HCT116 (cell line): Measurements from ENCODE around the gene SRP9. TPM values are rescaled to one million over a fixed set of nuclear protein-coding genes. Genes with fewer than 3 reads are reported as not detected.

ENCODE experiments used
- ATAC-seq: fragments of 200-7000 bp; cut with Tn5 transposase; 2 replicates; pipeline ENCODE4 v1.9.1; 2020; ENCODE audit warnings: mild to moderate bottlenecking, moderate library complexity
- BruUV-seq: library from RNA; stranded (reverse); fragments of 400-500 nt; replicated peaks from 2 replicates; lab custom pipeline; 2021; lab: Mats Ljungman, UMichigan
- CTCF ChIA-PET: fragments of 300-600 bp; sonication (Branson Sonifier 250); formaldehyde crosslinking; loops from one replicate; lab custom pipeline; 2021; ENCODE audit warnings: antibody characterized with exemption; lab: Charles Lee
- POLR2A ChIA-PET: fragments of 300-600, 350-600 bp; sonication (Branson Sonifier 250); formaldehyde crosslinking; loops from one replicate; lab custom pipeline; 2021; ENCODE audit warnings: antibody characterized with exemption; lab: Charles Lee
- RAD21 ChIA-PET, 2 experiments: fragments of 300-600 bp; sonication (Branson Sonifier 250); formaldehyde crosslinking; loops; one replicate each; lab custom pipeline; 2023; ENCODE audit warnings: low total read pairs in 2 of 2; ENCODE audit not compliant: uncharacterized antibody in 2 of 2, unreplicated experiment in 2 of 2, low non-redundant PET in 1 of 2; lab: Charles Lee
- DNase-seq: peaks from one replicate; pipeline ENCODE4 v3.0.0-alpha.2; 2010; ENCODE audit warnings: low read depth, low spot score
- H2AFZ ChIP-seq: fragments of 200-600 bp; shearing (Covaris generic), sonication (generic); 2 replicates; pipeline ENCODE4 v1.6.1; 2017; ENCODE audit warnings: low read depth, mixed run types, mixed read lengths, antibody characterized with exemption, low read length; ENCODE audit not compliant: poor library complexity, severe bottlenecking
- H3K27ac ChIP-seq: 2 replicates; pipeline ENCODE4 v1.5.1; 2012; ENCODE audit warnings: low read depth, low read length
- H3K27me3 ChIP-seq: fragments of 200-600 bp; sonication (generic); 2 replicates; pipeline ENCODE4 v1.6.1; 2016; ENCODE audit warnings: mixed run types, low read length, mixed read lengths; ENCODE audit not compliant: insufficient read depth
- H3K36me3 ChIP-seq, 2 experiments: fragments of 200-500 bp in 1 of 2; fragments of 200-600 bp in 1 of 2; sonication (Bioruptor generic) in 1 of 2; sonication (generic) in 1 of 2; 2 replicates each; pipeline versions ENCODE4 v1.5.1 to v1.6.1; 2014 to 2016; ENCODE audit warnings: low read length in 2 of 2, inconsistent platforms in 1 of 2, mixed read lengths in 1 of 2, mixed run types in 1 of 2; ENCODE audit not compliant: insufficient read depth in 2 of 2, control insufficient read depth in 1 of 2
- H3K4me1 ChIP-seq, 2 experiments: fragments of 200-600 bp in 1 of 2; sonication (generic) in 1 of 2; 2 replicates each; pipeline versions ENCODE4 v1.5.1 to v1.6.1; 2012 to 2017; ENCODE audit warnings: low read length in 2 of 2, inconsistent platforms in 1 of 2, mild to moderate bottlenecking in 1 of 2, mixed read lengths in 1 of 2, mixed run types in 1 of 2, moderate library complexity in 1 of 2; ENCODE audit not compliant: insufficient read depth in 2 of 2, control insufficient read depth in 1 of 2
- H3K4me2 ChIP-seq: fragments of 200-600 bp; sonication (generic); 2 replicates; pipeline ENCODE4 v1.6.1; 2017; ENCODE audit warnings: mixed run types, low read length, mixed read lengths
- H3K4me3 ChIP-seq, 2 experiments: fragments of 200-600 bp in 1 of 2; sonication (generic) in 1 of 2; replicated peaks in 1 of 2; 2 replicates each; pipeline ENCODE4 v1.5.1; 2011 to 2016; ENCODE audit warnings: low read length in 2 of 2, control low read depth in 1 of 2, low read depth in 1 of 2, mild to moderate bottlenecking in 1 of 2, mixed read lengths in 1 of 2, mixed run types in 1 of 2
- H3K79me2 ChIP-seq: fragments of 200-600 bp; sonication (generic); 2 replicates; pipeline ENCODE4 v1.6.1; 2017; ENCODE audit warnings: mild to moderate bottlenecking, mixed run types, low read length, moderate library complexity, mixed read lengths; ENCODE audit not compliant: insufficient read depth
- H3K9ac ChIP-seq: fragments of 200-600 bp; sonication (generic); 2 replicates; pipeline ENCODE4 v1.6.1; 2016; ENCODE audit warnings: low read length, mixed read lengths
- H3K9me2 ChIP-seq: fragments of 200-600 bp; sonication (generic), shearing (Covaris generic); 2 replicates; pipeline ENCODE4 v1.6.1; 2017; ENCODE audit warnings: mixed run types, mild to moderate bottlenecking, moderate library complexity; ENCODE audit not compliant: insufficient read depth
- H3K9me3 ChIP-seq, 2 experiments: fragments of 200-500 bp in 1 of 2; fragments of 200-600 bp in 1 of 2; sonication (Bioruptor generic) in 1 of 2; sonication (generic) in 1 of 2; 2 replicates each; pipeline ENCODE4 v1.6.1; 2014 to 2017; ENCODE audit warnings: low read length in 2 of 2, mixed read lengths in 2 of 2, inconsistent platforms in 1 of 2, low read depth in 1 of 2, mild to moderate bottlenecking in 1 of 2, mixed run types in 1 of 2, moderate library complexity in 1 of 2; ENCODE audit not compliant: control insufficient read depth in 1 of 2, insufficient read depth in 1 of 2
- H4K20me1 ChIP-seq: fragments of 200-600 bp; sonication (generic), shearing (Covaris generic); 2 replicates; pipeline ENCODE4 v1.6.1; 2017; ENCODE audit warnings: mixed run types, mild to moderate bottlenecking, moderate library complexity; ENCODE audit not compliant: insufficient read depth
- ATF3 ChIP-seq: IDR thresholded peaks from 2 replicates; pipeline ENCODE4 v1.6.1; 2012
- CBX3 ChIP-seq: IDR thresholded peaks from 2 replicates; pipeline ENCODE4 v1.6.1; 2012; ENCODE audit warnings: low read depth
- CEBPB ChIP-seq: IDR thresholded peaks from 2 replicates; pipeline ENCODE4 v1.6.1; 2012; ENCODE audit warnings: low read depth
- CTCF ChIP-seq, 3 experiments: fragments of 200-600 bp in 1 of 3; sonication (generic) in 1 of 3; IDR thresholded peaks in 2 of 3; conservative IDR thresholded peaks in 1 of 3; 2 replicates each; pipeline ENCODE4 v1.5.1; 2012 to 2017; ENCODE audit warnings: low read depth in 2 of 3, low read length in 2 of 3, antibody characterized with exemption in 1 of 3, borderline replicate concordance in 1 of 3, control low read depth in 1 of 3, mild to moderate bottlenecking in 1 of 3, mixed read lengths in 1 of 3, mixed run types in 1 of 3, moderate library complexity in 1 of 3; ENCODE audit not compliant: insufficient read depth in 1 of 3
- EGR1 ChIP-seq: IDR thresholded peaks from 2 replicates; pipeline ENCODE4 v1.6.1; 2012; ENCODE audit warnings: low read depth
- ELF1 ChIP-seq: IDR thresholded peaks from 2 replicates; pipeline ENCODE4 v1.6.1; 2012; ENCODE audit warnings: low read depth, borderline replicate concordance
- EZH2 ChIP-seq: fragments of 200-600 bp; sonication (generic); IDR thresholded peaks from 2 replicates; pipeline ENCODE4 v1.6.1; 2017; ENCODE audit warnings: antibody characterized with exemption, mixed run types
- EZH2phosphoT487 ChIP-seq: fragments of 200-600 bp; IDR thresholded peaks from 2 replicates; pipeline ENCODE4 v1.6.1; 2018; ENCODE audit warnings: antibody characterized with exemption, borderline replicate concordance
- FOSL1 ChIP-seq: IDR thresholded peaks from 2 replicates; pipeline ENCODE4 v1.6.1; 2012; ENCODE audit warnings: low read depth
- JUND ChIP-seq: IDR thresholded peaks from 2 replicates; pipeline ENCODE4 v1.6.1; 2012
- MAX ChIP-seq: IDR thresholded peaks from 2 replicates; pipeline ENCODE4 v1.6.1; 2012
- POLR2A ChIP-seq: IDR thresholded peaks from 2 replicates; pipeline ENCODE4 v1.7.0; 2011; ENCODE audit warnings: borderline replicate concordance; ENCODE audit not compliant: insufficient read depth, insufficient read length; ENCODE audit errors: extremely low read depth
- POLR2AphosphoS5 ChIP-seq: IDR thresholded peaks from 2 replicates; pipeline ENCODE4 v1.6.1; 2011; ENCODE audit warnings: mild to moderate bottlenecking, low read depth, low read length, moderate library complexity
- SP1 ChIP-seq: IDR thresholded peaks from 2 replicates; pipeline ENCODE4 v1.6.1; 2012; ENCODE audit warnings: low read depth
- TCF7L2 ChIP-seq: IDR thresholded peaks from 2 replicates; pipeline ENCODE4 v1.7.0; 2011; ENCODE audit warnings: borderline replicate concordance, inconsistent platforms; ENCODE audit not compliant: insufficient read depth, insufficient read length; ENCODE audit errors: extremely low read depth
- YY1 ChIP-seq: IDR thresholded peaks from 2 replicates; pipeline ENCODE4 v1.6.1; 2011; ENCODE audit warnings: low read length, low read depth, moderate library complexity, mild to moderate bottlenecking; ENCODE audit not compliant: insufficient replicate concordance; ENCODE audit errors: extremely low read depth
- intact Hi-C: fragments of 100-400 bp; cut with micrococcal nuclease; formaldehyde crosslinking; loops from 2 replicates; pipeline ENCODE4 v1.10.0; 2022
- total RNA-seq: library from RNA; stranded (reverse); gene quantifications from one replicate; pipeline ENCODE4 v1.2.1, GENCODE V29; 2021; ENCODE audit not compliant: unreplicated experiment

The SRP9 gene
- total RNA-seq, 1 experiment from 2014 or later = 220 TPM

GRCh38 chr1:225750875-225751824 is 26.5 kb upstream of the SRP9 start:
- Histone ChIP-seq H4K20me1 (no peaks in the 10 kb centered on the region), H3K4me2 (no peak overlapping the region), H3K79me2 (no peaks in the 10 kb centered on the region), H3K4me3 (no peak overlapping the region), H3K27ac (no peak overlapping the region), H3K9me2 (no peaks in the 10 kb centered on the region), H2AFZ (no peak overlapping the region), H3K9ac (no peak overlapping the region), H3K9me3 (no peaks in the 10 kb centered on the region), H3K36me3 (no peaks in the 10 kb centered on the region), H3K4me1 (peaks cover 23 to 33% of the 10 kb centered on the region in 2 experiments), H3K27me3 (no peaks in the 10 kb centered on the region; the same call in 1 of the 2 replicates)
- POLR2A ChIA-PET = no interaction called here
- CTCF ChIA-PET = no interaction called here
- intact Hi-C loops = no loop called here
- no peak for ATAC-seq
- no peak for TF ChIP-seq CEBPB
- no peak for TF ChIP-seq POLR2AphosphoS5
- no peak for TF ChIP-seq ATF3
- no peak for TF ChIP-seq JUND
- no peak for TF ChIP-seq FOSL1
- no peak for TF ChIP-seq CTCF (IDR thresholded peaks at IDR 0.05 in 2 of 3, conservative IDR thresholded peaks at IDR 0.05 in 1 of 3; ENCODE audit: borderline replicate concordance in 1 of 3, insufficient read depth in 1 of 3, low read depth in 2 of 3, low read length in 2 of 3)
- no peak for TF ChIP-seq YY1
- TF ChIP-seq EZH2 = no peak
- TF ChIP-seq EGR1 = no peak
- TF ChIP-seq POLR2A = no peak
- no peak for TF ChIP-seq TCF7L2
- no peak for TF ChIP-seq CBX3
- TF ChIP-seq SP1 = no peak
- no peak for TF ChIP-seq ELF1
- no peak for TF ChIP-seq MAX
- TF ChIP-seq EZH2phosphoT487 = no peak
- RAD21 ChIA-PET = no interaction called here
- BruUV-seq = no TSS peak
- no peak for DNase-seq
